SK-N-SH (cell line): Measurements from ENCODE around the gene SPECC1L. TPM values are rescaled to one million over a fixed set of nuclear protein-coding genes. Genes with fewer than 3 reads are reported as not detected.
"Not testable (repeated sequence)": the region's sequence is repeated elsewhere in the genome, so short reads cannot be mapped to it uniquely, and the experiment has no call there.

ENCODE experiments used
- CTCF ChIA-PET: fragments of 300-600, 350-600 bp; formaldehyde crosslinking; extraction: SDS; loops from one replicate; lab custom pipeline; 2021; lab: Yijun Ruan, JAX
- POLR2A ChIA-PET: fragments of 350-600 bp; sonication (Branson Sonifier 250); formaldehyde crosslinking; extraction: SDS; loops from one replicate; lab custom pipeline; 2020; ENCODE audit warnings: antibody characterized with exemption, inconsistent platforms; lab: Yijun Ruan, JAX
- DNase-seq: peaks from one replicate; pipeline ENCODE4 v3.0.0; 2012
- H2AFZ ChIP-seq: fragments of 200-600 bp; sonication (generic); 2 replicates; pipeline ENCODE4 v1.8.1; 2016; ENCODE audit warnings: antibody characterized with exemption, mild to moderate bottlenecking, low read depth
- H3F3A ChIP-seq: fragments of 200-600 bp; sonication (generic); replicated peaks from 2 replicates; pipeline ENCODE3; 2016; ENCODE audit warnings: antibody characterized with exemption, mild to moderate bottlenecking; ENCODE audit not compliant: insufficient read depth
- H3K27ac ChIP-seq, 2 experiments: fragments of 200-500 bp in 1 of 2; fragments of 200-600 bp in 1 of 2; sonication (Bioruptor generic) in 1 of 2; sonication (generic), shearing (Covaris generic) in 1 of 2; 2 replicates each; pipeline versions ENCODE4 v1.5.1 to v1.6.1; 2014 to 2016; ENCODE audit warnings: low read depth in 2 of 2, inconsistent platforms in 1 of 2, low read length in 1 of 2, mild to moderate bottlenecking in 1 of 2, mixed read lengths in 1 of 2
- H3K27me3 ChIP-seq: fragments of 200-600 bp; sonication (generic), shearing (Covaris generic); 2 replicates; pipeline ENCODE4 v1.6.1; 2016; ENCODE audit warnings: mixed run types; ENCODE audit not compliant: insufficient read depth
- H3K36me3 ChIP-seq, 2 experiments: fragments of 200-500 bp in 1 of 2; fragments of 200-600 bp in 1 of 2; sonication (Bioruptor generic) in 1 of 2; sonication (generic) in 1 of 2; replicated peaks in 1 of 2; 2 replicates each; pipeline versions ENCODE3 to v1.5.1; 2014 to 2016; ENCODE audit warnings: low read length in 1 of 2, mild to moderate bottlenecking in 1 of 2; ENCODE audit not compliant: insufficient read depth in 2 of 2, control insufficient read depth in 1 of 2
- H3K4me1 ChIP-seq, 2 experiments: fragments of 200-500 bp in 1 of 2; fragments of 200-600 bp in 1 of 2; sonication (Bioruptor generic) in 1 of 2; sonication (generic), shearing (Covaris generic) in 1 of 2; 2 replicates each; pipeline versions ENCODE4 v1.5.1 to v1.6.1; 2014 to 2016; ENCODE audit warnings: low read depth in 1 of 2, low read length in 1 of 2, mixed run types in 1 of 2; ENCODE audit not compliant: insufficient read depth in 2 of 2, control insufficient read depth in 1 of 2
- H3K4me2 ChIP-seq: fragments of 200-600 bp; sonication (generic), shearing (Covaris generic); 2 replicates; pipeline ENCODE4 v1.6.1; 2017; ENCODE audit warnings: mixed run types
- H3K4me3 ChIP-seq, 2 experiments: fragments of 200-500 bp in 1 of 2; fragments of 200-600 bp in 1 of 2; sonication (Bioruptor generic) in 1 of 2; sonication (generic), shearing (Covaris generic) in 1 of 2; 2 replicates each; pipeline versions ENCODE4 v1.5.1 to v1.8.1; 2014 to 2016; ENCODE audit warnings: low read depth in 2 of 2, inconsistent platforms in 1 of 2, low read length in 1 of 2, mild to moderate bottlenecking in 1 of 2, mixed read lengths in 1 of 2, moderate library complexity in 1 of 2
- H3K79me2 ChIP-seq: fragments of 200-600 bp; sonication (generic); 2 replicates; pipeline ENCODE4 v1.8.1; 2017; ENCODE audit warnings: mild to moderate bottlenecking; ENCODE audit not compliant: insufficient read depth
- H3K9ac ChIP-seq: fragments of 200-600 bp; sonication (generic); 2 replicates; pipeline ENCODE4 v1.6.1; 2017; ENCODE audit warnings: mixed run types
- H3K9me2 ChIP-seq: fragments of 200-600 bp; sonication (generic); 2 replicates; pipeline ENCODE4 v1.6.1; 2017; ENCODE audit warnings: mixed run types
- H3K9me3 ChIP-seq: fragments of 200-600 bp; sonication (generic); 2 replicates; pipeline ENCODE4 v1.6.1; 2017; ENCODE audit warnings: mixed run types, mild to moderate bottlenecking, moderate library complexity
- H4K20me1 ChIP-seq: fragments of 200-600 bp; sonication (generic); 2 replicates; pipeline ENCODE4 v1.6.1; 2017; ENCODE audit warnings: mild to moderate bottlenecking, mixed run types; ENCODE audit not compliant: insufficient read depth
- CHD2 ChIP-seq: fragments of 150-350 bp; IDR thresholded peaks from 2 replicates; pipeline ENCODE4 v1.6.1; 2018; ENCODE audit warnings: low read length; ENCODE audit not compliant: partially characterized antibody
- EZH2phosphoT487 ChIP-seq: fragments of 200-600 bp; sonication (generic); IDR thresholded peaks from 2 replicates; pipeline ENCODE4 v1.6.1; 2017; ENCODE audit warnings: low read depth, mixed run types, mild to moderate bottlenecking, antibody characterized with exemption, moderate library complexity, borderline replicate concordance
- FOXM1 ChIP-seq: IDR thresholded peaks from 2 replicates; pipeline ENCODE4 v1.4.0; 2012; ENCODE audit warnings: low read depth, mild to moderate bottlenecking
- JUND ChIP-seq: IDR thresholded peaks from 2 replicates; pipeline ENCODE4 v1.4.0; 2012
- MAX ChIP-seq: IDR thresholded peaks from 2 replicates; pipeline ENCODE4 v1.4.0; 2012; ENCODE audit warnings: low read depth
- PBX3 ChIP-seq: IDR thresholded peaks from 2 replicates; pipeline ENCODE4; 2012
- RAD21 ChIP-seq: IDR thresholded peaks from 2 replicates; pipeline ENCODE4 v1.6.1; 2012; ENCODE audit warnings: mild to moderate bottlenecking, low read length
- RFX5 ChIP-seq: IDR thresholded peaks from 2 replicates; pipeline ENCODE4 v1.6.1; 2012; ENCODE audit warnings: mild to moderate bottlenecking, improper control_type of control experiment, low read length
- SIN3A ChIP-seq: IDR thresholded peaks from 2 replicates; pipeline ENCODE4 v1.6.1; 2012; ENCODE audit warnings: low read depth, mild to moderate bottlenecking, low read length, moderate library complexity, borderline replicate concordance
- SMC3 ChIP-seq: IDR thresholded peaks from 2 replicates; pipeline ENCODE4 v1.6.1; 2012; ENCODE audit warnings: low read depth, low read length, improper control_type of control experiment
- TAF1 ChIP-seq: IDR thresholded peaks from 2 replicates; pipeline ENCODE4 v1.6.1; 2012; ENCODE audit warnings: low read depth, mild to moderate bottlenecking, low read length, moderate library complexity, borderline replicate concordance
- TCF12 ChIP-seq: IDR thresholded peaks from 2 replicates; pipeline ENCODE4 v1.4.0; 2012
- ZBTB33 ChIP-seq: IDR thresholded peaks from 2 replicates; pipeline ENCODE4 v1.4.0; 2012; ENCODE audit warnings: low read depth, borderline replicate concordance
- whole genome bisulfite sequencing: methylation state at CpG from one replicate; pipeline ENCODE4 v1.1.6; 2017; ENCODE audit warnings: low lambda C conversion rate; 5-methylcytosine and 5-hydroxymethylcytosine counted together
- polyA plus RNA-seq, 3 experiments: library from polyadenylated mRNA; depleted of rRNA; stranded (reverse); fragments of >200 nt; gene quantifications; 2 replicates each; pipeline ENCODE4 v1.2.3, GENCODE V29; 2012
- TF ChIP-seq, protein P1 (sequence below): fragments of 200-600 bp; sonication (generic); IDR thresholded peaks from 2 replicates; pipeline ENCODE4 v1.6.1; 2017; ENCODE audit warnings: antibody characterized with exemption, mild to moderate bottlenecking, moderate library complexity
- TF ChIP-seq, protein P2 (sequence below): IDR thresholded peaks from 2 replicates; pipeline ENCODE4 v1.6.1; 2012; ENCODE audit warnings: mild to moderate bottlenecking, low read depth, low read length, moderate library complexity
- TF ChIP-seq, protein P3 (sequence below): fragments of 150-350 bp; IDR thresholded peaks from 2 replicates; pipeline ENCODE4 v1.6.1; 2016; ENCODE audit warnings: mild to moderate bottlenecking, low read depth, low read length

Gene SPECC1L
- polyA plus RNA-seq, 1 of the 3 experiments (the other 2 are of a cell fraction): 22.9 TPM

GRCh38 chr22:24317511-24317910 is 46.9 kb downstream of the SPECC1L start:
- H3K9ac ChIP-seq, POLR2A ChIA-PET, H4K20me1 ChIP-seq, H3K27ac ChIP-seq, H3K9me3 ChIP-seq, CTCF ChIA-PET, DNase-seq, H3K9me2 ChIP-seq, H2AFZ ChIP-seq, H3K4me3 ChIP-seq, H3K4me2 ChIP-seq, H3K27me3 ChIP-seq: not testable (repeated sequence)
- peaks cover 42 to 44% of the 10 kb centered on the region in 2 experiments for H3K36me3 ChIP-seq
- H3F3A ChIP-seq: peaks cover 31% of the 10 kb centered on the region
- H3K4me1 ChIP-seq: peaks cover 4 to 16% of the 10 kb centered on the region in 2 experiments; a peak in 2 of 4 replicates
- H3K79me2 ChIP-seq: peaks cover 38% of the 10 kb centered on the region
- WGBS: no CpG with 5 or more reads among the region's 30 CpGs

GRCh38 chr22:24319451-24319850 is 48.8 kb downstream of the SPECC1L start:
- Histone ChIP-seq H2AFZ (no peak overlapping the region), H3K4me3 (no peak overlapping the region), H3K27ac (peak overlapping the region in 1 of 2 experiments; percentile 81; a peak in 3 of 4 replicates), H3K36me3 (peaks cover 34 to 37% of the 10 kb centered on the region in 2 experiments), H3K27me3 (no peaks in the 10 kb centered on the region), H3K79me2 (peaks cover 51% of the 10 kb centered on the region), H3K4me2 (no peak overlapping the region), H3K9me3 (no peaks in the 10 kb centered on the region), H3K4me1 (peaks cover 14 to 32% of the 10 kb centered on the region in 2 experiments; a peak in 2 of 4 replicates), H4K20me1 (no peaks in the 10 kb centered on the region), H3F3A (peaks cover 46% of the 10 kb centered on the region), H3K9ac (no peak overlapping the region), H3K9me2 (no peaks in the 10 kb centered on the region)
- WGBS: 71% methylated on average over 3 of the region's 3 CpGs
- DNase-seq: no peak
- CTCF ChIA-PET: no interaction called here
- POLR2A ChIA-PET: no interaction called here
- TF ChIP-seq SIN3A: no peak
- no peak for TF ChIP-seq PBX3
- TF ChIP-seq EZH2phosphoT487: no peak
- TF ChIP-seq TAF1: no peak
- TF ChIP-seq JUND: no peak
- no peak for TF ChIP-seq TCF12
- TF ChIP-seq CHD2: no peak
- TF ChIP-seq, protein P1, sequence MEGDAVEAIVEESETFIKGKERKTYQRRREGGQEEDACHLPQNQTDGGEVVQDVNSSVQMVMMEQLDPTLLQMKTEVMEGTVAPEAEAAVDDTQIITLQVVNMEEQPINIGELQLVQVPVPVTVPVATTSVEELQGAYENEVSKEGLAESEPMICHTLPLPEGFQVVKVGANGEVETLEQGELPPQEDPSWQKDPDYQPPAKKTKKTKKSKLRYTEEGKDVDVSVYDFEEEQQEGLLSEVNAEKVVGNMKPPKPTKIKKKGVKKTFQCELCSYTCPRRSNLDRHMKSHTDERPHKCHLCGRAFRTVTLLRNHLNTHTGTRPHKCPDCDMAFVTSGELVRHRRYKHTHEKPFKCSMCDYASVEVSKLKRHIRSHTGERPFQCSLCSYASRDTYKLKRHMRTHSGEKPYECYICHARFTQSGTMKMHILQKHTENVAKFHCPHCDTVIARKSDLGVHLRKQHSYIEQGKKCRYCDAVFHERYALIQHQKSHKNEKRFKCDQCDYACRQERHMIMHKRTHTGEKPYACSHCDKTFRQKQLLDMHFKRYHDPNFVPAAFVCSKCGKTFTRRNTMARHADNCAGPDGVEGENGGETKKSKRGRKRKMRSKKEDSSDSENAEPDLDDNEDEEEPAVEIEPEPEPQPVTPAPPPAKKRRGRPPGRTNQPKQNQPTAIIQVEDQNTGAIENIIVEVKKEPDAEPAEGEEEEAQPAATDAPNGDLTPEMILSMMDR: no peak
- no peak for TF ChIP-seq RAD21
- no peak for TF ChIP-seq RFX5
- TF ChIP-seq, protein P2, sequence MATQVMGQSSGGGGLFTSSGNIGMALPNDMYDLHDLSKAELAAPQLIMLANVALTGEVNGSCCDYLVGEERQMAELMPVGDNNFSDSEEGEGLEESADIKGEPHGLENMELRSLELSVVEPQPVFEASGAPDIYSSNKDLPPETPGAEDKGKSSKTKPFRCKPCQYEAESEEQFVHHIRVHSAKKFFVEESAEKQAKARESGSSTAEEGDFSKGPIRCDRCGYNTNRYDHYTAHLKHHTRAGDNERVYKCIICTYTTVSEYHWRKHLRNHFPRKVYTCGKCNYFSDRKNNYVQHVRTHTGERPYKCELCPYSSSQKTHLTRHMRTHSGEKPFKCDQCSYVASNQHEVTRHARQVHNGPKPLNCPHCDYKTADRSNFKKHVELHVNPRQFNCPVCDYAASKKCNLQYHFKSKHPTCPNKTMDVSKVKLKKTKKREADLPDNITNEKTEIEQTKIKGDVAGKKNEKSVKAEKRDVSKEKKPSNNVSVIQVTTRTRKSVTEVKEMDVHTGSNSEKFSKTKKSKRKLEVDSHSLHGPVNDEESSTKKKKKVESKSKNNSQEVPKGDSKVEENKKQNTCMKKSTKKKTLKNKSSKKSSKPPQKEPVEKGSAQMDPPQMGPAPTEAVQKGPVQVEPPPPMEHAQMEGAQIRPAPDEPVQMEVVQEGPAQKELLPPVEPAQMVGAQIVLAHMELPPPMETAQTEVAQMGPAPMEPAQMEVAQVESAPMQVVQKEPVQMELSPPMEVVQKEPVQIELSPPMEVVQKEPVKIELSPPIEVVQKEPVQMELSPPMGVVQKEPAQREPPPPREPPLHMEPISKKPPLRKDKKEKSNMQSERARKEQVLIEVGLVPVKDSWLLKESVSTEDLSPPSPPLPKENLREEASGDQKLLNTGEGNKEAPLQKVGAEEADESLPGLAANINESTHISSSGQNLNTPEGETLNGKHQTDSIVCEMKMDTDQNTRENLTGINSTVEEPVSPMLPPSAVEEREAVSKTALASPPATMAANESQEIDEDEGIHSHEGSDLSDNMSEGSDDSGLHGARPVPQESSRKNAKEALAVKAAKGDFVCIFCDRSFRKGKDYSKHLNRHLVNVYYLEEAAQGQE: no peak
- TF ChIP-seq FOXM1: no peak
- no peak for TF ChIP-seq ZBTB33
- no peak for TF ChIP-seq MAX
- TF ChIP-seq SMC3: no peak
- TF ChIP-seq, protein P3, sequence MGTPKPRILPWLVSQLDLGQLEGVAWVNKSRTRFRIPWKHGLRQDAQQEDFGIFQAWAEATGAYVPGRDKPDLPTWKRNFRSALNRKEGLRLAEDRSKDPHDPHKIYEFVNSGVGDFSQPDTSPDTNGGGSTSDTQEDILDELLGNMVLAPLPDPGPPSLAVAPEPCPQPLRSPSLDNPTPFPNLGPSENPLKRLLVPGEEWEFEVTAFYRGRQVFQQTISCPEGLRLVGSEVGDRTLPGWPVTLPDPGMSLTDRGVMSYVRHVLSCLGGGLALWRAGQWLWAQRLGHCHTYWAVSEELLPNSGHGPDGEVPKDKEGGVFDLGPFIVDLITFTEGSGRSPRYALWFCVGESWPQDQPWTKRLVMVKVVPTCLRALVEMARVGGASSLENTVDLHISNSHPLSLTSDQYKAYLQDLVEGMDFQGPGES: no peak
- TF ChIP-seq, all 33 proteins: peak for 0
